ENCODE measurements around the gene NELL2.

GRCh38 chr12:44663291-44663690 is 212.8 kb downstream of the NELL2 start:
- no peak for TF ChIP-seq TAF1 (IDR thresholded peaks at IDR 0.05; ENCODE audit: borderline replicate concordance, insufficient read depth, low read length)
- no peak for TF ChIP-seq SIN3A (IDR thresholded peaks at IDR 0.05; ENCODE audit: borderline replicate concordance, insufficient read depth, low read length)
- TF ChIP-seq POLR2AphosphoS5 (IDR thresholded peaks at IDR 0.05; ENCODE audit: low read depth, low read length): no peak

All from PFSK-1 (cell line).